ENCODE results near the gene PNMA1. TPM values are rescaled to one million over a fixed set of nuclear protein-coding genes. Genes with fewer than 3 reads are reported as not detected.

The PNMA1 gene
- total and polyA plus RNA-seq, 9 of the 15 experiments (the other 6 are each of a cell fraction or from before 2014, with no cell fraction given), result 1.7 to 26.4 (median 8.7) TPM

GRCh38 chr14:73759183-73759713 lies 45.1 kb upstream of the PNMA1 start:
- peak overlapping the region; percentile 76 for H3K4me3 ChIP-seq
- H3K4me2 ChIP-seq (ENCODE audit: insufficient read depth, low read length), result peak overlapping the region; percentile 88
- ChIA-PET POLR2A (interaction anchor here (0.6 to 3.2 kb wide), 12 partner anchors 9 to 129 kb away, joined by 3 to 31 read pairs (median 4); partner anchors contain the start of gene PTGR2), CTCF (ENCODE audit: low intra/inter-chr PET ratio) (interaction anchor here (1.0 kb wide), 1 partner anchor 31 kb away, joined by 3 read pairs; no protein-coding TSS in a partner anchor)
- DNase-seq (ENCODE audit: extremely low read depth in 1 of 4, low spot score in 3 of 4), result peak; percentile 69 to 77 (median 72)
- 0% methylated on average over 4 of the region's 71 CpGs for WGBS (ENCODE audit: insufficient coverage, low coverage, missing lambda C conversion rate)
- H3K4me1 ChIP-seq (replicated peaks in 1 of 2; ENCODE audit: control insufficient read depth in 2 of 2, insufficient read depth in 2 of 2, low read length in 2 of 2), result peaks cover 69 to 80% of the 10 kb centered on the region in 2 experiments
- no peaks in the 10 kb centered on the region for H3K9me3 ChIP-seq (replicated peaks; ENCODE audit: control insufficient read depth, insufficient read depth, low read depth, low read length)
- no peaks in the 10 kb centered on the region for H3K27me3 ChIP-seq (ENCODE audit: control insufficient read depth in 2 of 2, insufficient read depth in 2 of 2, low read length in 2 of 2)
- BruUV-seq (replicated peaks), result no TSS peak
- intact Hi-C loops (cut with micrococcal nuclease) (loop anchor here (2.0 kb wide), 1 partner anchor 30 kb away; no protein-coding TSS in a partner anchor), in situ Hi-C loops (cut with MboI) (no loop called here)
- peaks cover 8% of the 10 kb centered on the region for H4K20me1 ChIP-seq (replicated peaks; ENCODE audit: control insufficient read depth, insufficient read depth, low read length)
- no peak overlapping the region for H2AFZ ChIP-seq (ENCODE audit: low read depth, low read length)
- FAIRE-seq, result no peak
- ATAC-seq, result peak; percentile 25
- peaks cover 93% of the 10 kb centered on the region for H3K79me2 ChIP-seq (ENCODE audit: control insufficient read depth, insufficient read depth, low read length)
- H3K9me1 ChIP-seq (ENCODE audit: control insufficient read depth, insufficient read depth, low read length), result no peaks in the 10 kb centered on the region
- peak overlapping the region; percentile 92 for H3K27ac ChIP-seq (ENCODE audit: extremely low read depth, low read depth, low read length)
- peaks cover 32% of the 10 kb centered on the region; the same call in 2 of the 3 replicates for H3K36me3 ChIP-seq (ENCODE audit: control insufficient read depth, insufficient read depth, low read length)
- peak overlapping the region; percentile 82 to 97 for H3K9ac ChIP-seq (ENCODE audit: insufficient read depth in 1 of 2, low read depth in 2 of 2, low read length in 2 of 2)
- 0 out of 2 replicates have a peak, but pooled peaks have one; percentile 49 for TF ChIP-seq NKRF (IDR thresholded peaks at IDR 0.05; ENCODE audit: borderline replicate concordance)
- 0 out of 4 replicates have a peak, but pooled peaks of 1 of the 2 experiments have one; percentile 9 for TF ChIP-seq RAD21 (CRISPR knock-in tag; conservative IDR thresholded peaks at IDR 0.05 in 1 of 2, IDR thresholded peaks at IDR 0.05 in 1 of 2)
- TF ChIP-seq ZC3H4 (CRISPR knock-in tag; IDR thresholded peaks at IDR 0.05; ENCODE audit: borderline replicate concordance), result peak; percentile 37; the same call in 1 of the 2 replicates
- peak; percentile 16 for TF ChIP-seq CCNT2 (IDR thresholded peaks at IDR 0.05; ENCODE audit: borderline replicate concordance, extremely low read depth, insufficient read length, low read depth, low read length)
- TF ChIP-seq SMC3 (conservative IDR thresholded peaks at IDR 0.05; ENCODE audit: insufficient read depth, low read depth, low read length), result 0 out of 2 replicates have a peak, but pooled peaks have one; percentile 7
- TF ChIP-seq ZNF57 (CRISPR knock-in tag; IDR thresholded peaks at IDR 0.05), result no peak
- TF ChIP-seq TBP (optimal IDR thresholded peaks at IDR 0.05; ENCODE audit: low read depth, low read length), result peak; percentile 37
- TF ChIP-seq CBFA2T2 (conservative IDR thresholded peaks at IDR 0.05), result no peak
- 0 out of 2 replicates have a peak, but pooled peaks have one; percentile 58 for TF ChIP-seq E2F4 (CRISPR knock-in tag; IDR thresholded peaks at IDR 0.05; ENCODE audit: low read depth)
- TF ChIP-seq ZNF24 (IDR thresholded peaks at IDR 0.05), result peak; percentile 71; the same call in 1 of the 2 replicates
- 0 out of 2 replicates have a peak, but pooled peaks have one; percentile 55 for TF ChIP-seq E2F5 (CRISPR knock-in tag; IDR thresholded peaks at IDR 0.05)
- TF ChIP-seq SNIP1 (IDR thresholded peaks at IDR 0.05; ENCODE audit: low read depth), result no peak
- peak; percentile 13 for TF ChIP-seq HMGN3 (IDR thresholded peaks at IDR 0.05; ENCODE audit: borderline replicate concordance, extremely low read depth, insufficient read length, low read depth, low read length)
- TF ChIP-seq CCAR2 (IDR thresholded peaks at IDR 0.05; ENCODE audit: low read depth, low read length), result no peak
- TF ChIP-seq POLR2G (IDR thresholded peaks at IDR 0.05; ENCODE audit: low read depth, low read length), result no peak
- no peak for TF ChIP-seq ARID2 (IDR thresholded peaks at IDR 0.05)
- peak; percentile 26; the same call in 1 of the 2 replicates for TF ChIP-seq PHF8 (IDR thresholded peaks at IDR 0.05; ENCODE audit: borderline replicate concordance, low read length)
- no peak for TF ChIP-seq FOXK1 (CRISPR knock-in tag; IDR thresholded peaks at IDR 0.05; ENCODE audit: borderline replicate concordance)
